HCT116 (cell line): Measurements from ENCODE around the gene FAM228A.

Experiments used
- ATF3 ChIP-seq: IDR thresholded peaks from 2 replicates; pipeline ENCODE4 v1.6.1; 2012
- EZH2 ChIP-seq: fragments of 200-600 bp; sonication (generic); IDR thresholded peaks from 2 replicates; pipeline ENCODE4 v1.6.1; 2017; ENCODE audit warnings: antibody characterized with exemption, mixed run types
- EZH2phosphoT487 ChIP-seq: fragments of 200-600 bp; IDR thresholded peaks from 2 replicates; pipeline ENCODE4 v1.6.1; 2018; ENCODE audit warnings: antibody characterized with exemption, borderline replicate concordance
- POLR2A ChIP-seq: IDR thresholded peaks from 2 replicates; pipeline ENCODE4 v1.7.0; 2011; ENCODE audit warnings: borderline replicate concordance; ENCODE audit not compliant: insufficient read depth, insufficient read length; ENCODE audit errors: extremely low read depth
- POLR2AphosphoS5 ChIP-seq: IDR thresholded peaks from 2 replicates; pipeline ENCODE4 v1.6.1; 2011; ENCODE audit warnings: mild to moderate bottlenecking, low read depth, low read length, moderate library complexity
- REST ChIP-seq: IDR thresholded peaks from 2 replicates; pipeline ENCODE4 v1.6.1; 2012; ENCODE audit warnings: low read depth
- SP1 ChIP-seq: IDR thresholded peaks from 2 replicates; pipeline ENCODE4 v1.6.1; 2012; ENCODE audit warnings: low read depth
- SRF ChIP-seq: IDR thresholded peaks from 2 replicates; pipeline ENCODE4 v1.6.1; 2012; ENCODE audit warnings: low read depth
- TCF7L2 ChIP-seq: IDR thresholded peaks from 2 replicates; pipeline ENCODE4 v1.7.0; 2011; ENCODE audit warnings: borderline replicate concordance, inconsistent platforms; ENCODE audit not compliant: insufficient read depth, insufficient read length; ENCODE audit errors: extremely low read depth
- YY1 ChIP-seq: IDR thresholded peaks from 2 replicates; pipeline ENCODE4 v1.6.1; 2011; ENCODE audit warnings: low read length, low read depth, moderate library complexity, mild to moderate bottlenecking; ENCODE audit not compliant: insufficient replicate concordance; ENCODE audit errors: extremely low read depth
- TF ChIP-seq, protein P1 (sequence below): IDR thresholded peaks from 2 replicates; pipeline ENCODE4 v1.6.1; 2011; ENCODE audit warnings: mild to moderate bottlenecking, low read length, moderate library complexity; ENCODE audit not compliant: insufficient replicate concordance; ENCODE audit errors: extremely low read depth
- TF ChIP-seq, protein P2 (sequence below), 3 experiments: fragments of 200-600 bp in 1 of 3; sonication (generic) in 1 of 3; IDR thresholded peaks in 2 of 3; conservative IDR thresholded peaks in 1 of 3; 2 replicates each; pipeline ENCODE4 v1.5.1; 2012 to 2017; ENCODE audit warnings: low read depth in 2 of 3, low read length in 2 of 3, antibody characterized with exemption in 1 of 3, borderline replicate concordance in 1 of 3, control low read depth in 1 of 3, mild to moderate bottlenecking in 1 of 3, mixed read lengths in 1 of 3, mixed run types in 1 of 3, moderate library complexity in 1 of 3; ENCODE audit not compliant: insufficient read depth in 1 of 3
- TF ChIP-seq, protein P3 (sequence below): IDR thresholded peaks from 2 replicates; pipeline ENCODE4 v1.6.1; 2012

DNA sequence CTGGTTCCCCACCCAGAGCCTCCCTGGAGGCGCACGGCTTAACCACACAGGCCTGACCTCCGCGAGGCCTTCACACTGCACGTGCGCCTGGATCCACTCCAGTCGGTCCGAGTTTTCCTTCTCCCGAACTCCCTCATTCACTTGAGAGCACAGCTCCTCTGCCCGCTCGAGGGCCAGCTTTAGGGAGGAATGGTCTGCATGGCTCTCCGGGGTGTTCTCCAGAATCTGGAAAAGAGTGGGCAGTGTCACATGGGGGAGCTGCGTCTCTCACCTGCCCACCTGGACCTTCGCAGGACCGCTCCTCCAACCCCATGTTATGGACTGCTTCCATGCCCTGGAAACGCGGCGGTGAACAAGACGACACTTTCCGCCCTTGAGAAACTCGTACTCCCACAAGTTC lies 35.9 kb downstream of the FAM228A start:
- TF ChIP-seq, protein P1, sequence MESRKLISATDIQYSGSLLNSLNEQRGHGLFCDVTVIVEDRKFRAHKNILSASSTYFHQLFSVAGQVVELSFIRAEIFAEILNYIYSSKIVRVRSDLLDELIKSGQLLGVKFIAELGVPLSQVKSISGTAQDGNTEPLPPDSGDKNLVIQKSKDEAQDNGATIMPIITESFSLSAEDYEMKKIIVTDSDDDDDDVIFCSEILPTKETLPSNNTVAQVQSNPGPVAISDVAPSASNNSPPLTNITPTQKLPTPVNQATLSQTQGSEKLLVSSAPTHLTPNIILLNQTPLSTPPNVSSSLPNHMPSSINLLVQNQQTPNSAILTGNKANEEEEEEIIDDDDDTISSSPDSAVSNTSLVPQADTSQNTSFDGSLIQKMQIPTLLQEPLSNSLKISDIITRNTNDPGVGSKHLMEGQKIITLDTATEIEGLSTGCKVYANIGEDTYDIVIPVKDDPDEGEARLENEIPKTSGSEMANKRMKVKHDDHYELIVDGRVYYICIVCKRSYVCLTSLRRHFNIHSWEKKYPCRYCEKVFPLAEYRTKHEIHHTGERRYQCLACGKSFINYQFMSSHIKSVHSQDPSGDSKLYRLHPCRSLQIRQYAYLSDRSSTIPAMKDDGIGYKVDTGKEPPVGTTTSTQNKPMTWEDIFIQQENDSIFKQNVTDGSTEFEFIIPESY: no peak
- TF ChIP-seq, protein P2, sequence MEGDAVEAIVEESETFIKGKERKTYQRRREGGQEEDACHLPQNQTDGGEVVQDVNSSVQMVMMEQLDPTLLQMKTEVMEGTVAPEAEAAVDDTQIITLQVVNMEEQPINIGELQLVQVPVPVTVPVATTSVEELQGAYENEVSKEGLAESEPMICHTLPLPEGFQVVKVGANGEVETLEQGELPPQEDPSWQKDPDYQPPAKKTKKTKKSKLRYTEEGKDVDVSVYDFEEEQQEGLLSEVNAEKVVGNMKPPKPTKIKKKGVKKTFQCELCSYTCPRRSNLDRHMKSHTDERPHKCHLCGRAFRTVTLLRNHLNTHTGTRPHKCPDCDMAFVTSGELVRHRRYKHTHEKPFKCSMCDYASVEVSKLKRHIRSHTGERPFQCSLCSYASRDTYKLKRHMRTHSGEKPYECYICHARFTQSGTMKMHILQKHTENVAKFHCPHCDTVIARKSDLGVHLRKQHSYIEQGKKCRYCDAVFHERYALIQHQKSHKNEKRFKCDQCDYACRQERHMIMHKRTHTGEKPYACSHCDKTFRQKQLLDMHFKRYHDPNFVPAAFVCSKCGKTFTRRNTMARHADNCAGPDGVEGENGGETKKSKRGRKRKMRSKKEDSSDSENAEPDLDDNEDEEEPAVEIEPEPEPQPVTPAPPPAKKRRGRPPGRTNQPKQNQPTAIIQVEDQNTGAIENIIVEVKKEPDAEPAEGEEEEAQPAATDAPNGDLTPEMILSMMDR (IDR thresholded peaks at IDR 0.05 in 2 of 3, conservative IDR thresholded peaks at IDR 0.05 in 1 of 3; ENCODE audit: borderline replicate concordance in 1 of 3, insufficient read depth in 1 of 3, low read depth in 2 of 3, low read length in 2 of 3): no peak
- no peak for TF ChIP-seq POLR2A
- no peak for TF ChIP-seq REST
- TF ChIP-seq, protein P3, sequence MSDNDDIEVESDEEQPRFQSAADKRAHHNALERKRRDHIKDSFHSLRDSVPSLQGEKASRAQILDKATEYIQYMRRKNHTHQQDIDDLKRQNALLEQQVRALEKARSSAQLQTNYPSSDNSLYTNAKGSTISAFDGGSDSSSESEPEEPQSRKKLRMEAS: no peak
- no peak for TF ChIP-seq YY1
- TF ChIP-seq ATF3: no peak
- TF ChIP-seq TCF7L2: no peak
- no peak for TF ChIP-seq EZH2phosphoT487
- TF ChIP-seq SP1: no peak
- TF ChIP-seq SRF: no peak
- no peak for TF ChIP-seq EZH2
- TF ChIP-seq POLR2AphosphoS5: no peak
